OCI-LY3 (cell line): Measurements from ENCODE around the gene CR2.

Experiments used
- H2AFZ ChIP-seq: fragments of 200-600, 300-600 bp; shearing (Covaris generic); 2 replicates; pipeline ENCODE4 v1.6.0; 2014; ENCODE audit warnings: antibody characterized with exemption, low read depth, low read length
- H3K27ac ChIP-seq: fragments of 200-600, 300-600 bp; sonication (generic); 2 replicates; pipeline ENCODE4 v1.5.1; 2014; ENCODE audit warnings: mild to moderate bottlenecking, low read length, moderate library complexity, mixed read lengths
- H3K27me3 ChIP-seq: fragments of 200-600, 300-600 bp; sonication (generic); 2 replicates; pipeline ENCODE4 v1.6.1; 2014; ENCODE audit warnings: low read depth, low read length, mixed read lengths
- H3K36me3 ChIP-seq: fragments of 200-600, 300-600 bp; sonication (generic); replicated peaks from 2 replicates; pipeline ENCODE3; 2014; ENCODE audit warnings: low read depth, low read length, mixed read lengths
- H3K4me1 ChIP-seq: fragments of 300-600, 200-600 bp; sonication (generic); 2 replicates; pipeline ENCODE4 v1.6.1; 2014; ENCODE audit warnings: low read length, mixed read lengths
- H3K4me2 ChIP-seq: fragments of 200-600, 300-600 bp; sonication (generic); 2 replicates; pipeline ENCODE4 v1.6.1; 2014; ENCODE audit warnings: low read length, mixed read lengths
- H3K4me3 ChIP-seq: fragments of 300-600, 200-600 bp; sonication (generic); 2 replicates; pipeline ENCODE4 v1.5.1; 2014; ENCODE audit warnings: antibody characterized with exemption, mild to moderate bottlenecking, low read length, moderate library complexity
- H3K79me2 ChIP-seq: fragments of 300-600, 200-600 bp; shearing (Covaris generic); 2 replicates; pipeline ENCODE4 v1.6.1; 2014; ENCODE audit warnings: mild to moderate bottlenecking, low read length, mixed read lengths
- H3K9ac ChIP-seq: fragments of 300-600, 200-600 bp; shearing (Covaris generic); 2 replicates; pipeline ENCODE4 v1.6.0; 2014; ENCODE audit warnings: mild to moderate bottlenecking, low read length, moderate library complexity
- H3K9me3 ChIP-seq: fragments of 200-600, 300-600 bp; shearing (Covaris generic); 2 replicates; pipeline ENCODE4 v1.6.1; 2014; ENCODE audit warnings: low read length, mixed read lengths; ENCODE audit not compliant: insufficient read depth
- H4K20me1 ChIP-seq: fragments of 200-600, 300-600 bp; sonication (generic); 2 replicates; pipeline ENCODE4 v1.6.1; 2016; ENCODE audit warnings: low read length, mixed read lengths; ENCODE audit not compliant: insufficient read depth
- CTCF ChIP-seq: fragments of 200-600, 300-600 bp; sonication (generic); IDR thresholded peaks from 2 replicates; pipeline ENCODE4 v1.5.1; 2014; ENCODE audit warnings: antibody characterized with exemption, low read length, low read depth
- EZH2phosphoT487 ChIP-seq: fragments of 200-600 bp; shearing (Covaris generic); IDR thresholded peaks from 2 replicates; pipeline ENCODE4 v1.6.1; 2018; ENCODE audit warnings: antibody characterized with exemption, mixed run types, low read depth

CR2 gene

GRCh38 chr1:207427832-207428585, 26.1 kb upstream of the CR2 start:
- TF ChIP-seq EZH2phosphoT487 (no peak), CTCF (no peak)
- no peak overlapping the region for H3K4me2 ChIP-seq
- H3K36me3 ChIP-seq, result peaks cover 5% of the 10 kb centered on the region
- peaks cover 24% of the 10 kb centered on the region for H3K27me3 ChIP-seq
- H3K9me3 ChIP-seq, result no peaks in the 10 kb centered on the region; the same call in 1 of the 2 replicates
- no peaks in the 10 kb centered on the region for H3K79me2 ChIP-seq
- no peak overlapping the region for H3K27ac ChIP-seq
- H3K9ac ChIP-seq, result no peak overlapping the region
- H4K20me1 ChIP-seq, result no peaks in the 10 kb centered on the region
- H3K4me1 ChIP-seq, result peaks cover 49% of the 10 kb centered on the region
- no peak overlapping the region for H3K4me3 ChIP-seq
- H2AFZ ChIP-seq, result no peak overlapping the region

GRCh38 chr1:207428783-207429182, 25.3 kb upstream of the CR2 start:
- Histone ChIP-seq H3K9ac (no peak overlapping the region), H2AFZ (no peak overlapping the region), H4K20me1 (no peaks in the 10 kb centered on the region), H3K27me3 (peaks cover 23% of the 10 kb centered on the region), H3K4me2 (no peak overlapping the region), H3K79me2 (no peaks in the 10 kb centered on the region), H3K4me3 (no peak overlapping the region), H3K4me1 (peaks cover 43% of the 10 kb centered on the region), H3K9me3 (no peaks in the 10 kb centered on the region; the same call in 1 of the 2 replicates), H3K27ac (no peak overlapping the region), H3K36me3 (peaks cover 5% of the 10 kb centered on the region)
- TF ChIP-seq CTCF, result no peak
- TF ChIP-seq EZH2phosphoT487, result no peak

GRCh38 chr1:207429963-207430362, 24.2 kb upstream of the CR2 start:
- H3K36me3 ChIP-seq, result peaks cover 5% of the 10 kb centered on the region
- no peak overlapping the region for H3K4me3 ChIP-seq
- H3K27ac ChIP-seq, result no peak overlapping the region

GRCh38 chr1:207430602-207431001, 23.5 kb upstream of the CR2 start:
- Histone ChIP-seq H4K20me1 (no peaks in the 10 kb centered on the region), H3K4me1 (peaks cover 32% of the 10 kb centered on the region), H3K4me2 (peak overlapping the region; percentile 42), H3K9ac (no peak overlapping the region), H3K79me2 (no peaks in the 10 kb centered on the region), H3K27ac (no peak overlapping the region), H3K36me3 (peaks cover 5% of the 10 kb centered on the region), H3K27me3 (peaks cover 9% of the 10 kb centered on the region; the same call in 1 of the 2 replicates), H3K9me3 (no peaks in the 10 kb centered on the region; the same call in 1 of the 2 replicates), H2AFZ (no peak overlapping the region), H3K4me3 (no peak overlapping the region)
- TF ChIP-seq EZH2phosphoT487 (no peak), CTCF (no peak)

More at GRCh38 chr1:207429963-207430362, 24.2 kb upstream of the CR2 start:
- TF ChIP-seq CTCF (no peak), EZH2phosphoT487 (no peak)
- peaks cover 14% of the 10 kb centered on the region for H3K27me3 ChIP-seq
- H3K79me2 ChIP-seq, result no peaks in the 10 kb centered on the region
- H3K4me1 ChIP-seq, result peaks cover 32% of the 10 kb centered on the region
- H4K20me1 ChIP-seq, result no peaks in the 10 kb centered on the region
- no peak overlapping the region for H3K9ac ChIP-seq
- H3K4me2 ChIP-seq, result peak overlapping the region; percentile 42
- no peaks in the 10 kb centered on the region; the same call in 1 of the 2 replicates for H3K9me3 ChIP-seq
- no peak overlapping the region for H2AFZ ChIP-seq
